ENCODE results near the gene PSTK. TPM values are rescaled to one million over a fixed set of nuclear protein-coding genes. Genes with fewer than 3 reads are reported as not detected.

The PSTK gene
- total RNA-seq, 1 donor from 2014 or later, result 2.8 TPM

DNA sequence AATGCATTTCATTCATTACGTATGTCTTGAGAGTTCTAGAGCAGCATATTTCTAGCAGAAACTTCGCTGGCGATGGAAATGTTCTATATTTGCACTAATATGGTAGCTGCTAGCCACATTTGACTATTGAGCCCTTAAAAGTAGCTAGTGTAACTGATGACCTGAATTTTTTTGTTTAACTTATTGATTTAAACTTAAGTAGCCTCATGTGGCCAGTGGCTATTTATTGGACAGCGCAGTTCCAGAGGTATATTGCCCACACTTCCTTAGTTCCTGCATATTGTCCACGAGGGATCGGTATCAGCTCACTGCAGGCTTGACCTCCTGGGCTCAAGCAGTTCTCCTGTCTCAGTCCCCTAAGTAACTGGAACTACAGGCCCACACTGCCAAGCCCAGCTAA, 3.7 kb downstream of the PSTK start:
- intact Hi-C loops (cut with DNase I), result no loop called here
- DNase-seq, result no peak
- no peak for ATAC-seq
- H3K27ac ChIP-seq, result no peak overlapping the region
- peaks cover 21% of the 10 kb centered on the region for H3K36me3 ChIP-seq
- TF ChIP-seq, protein P1, sequence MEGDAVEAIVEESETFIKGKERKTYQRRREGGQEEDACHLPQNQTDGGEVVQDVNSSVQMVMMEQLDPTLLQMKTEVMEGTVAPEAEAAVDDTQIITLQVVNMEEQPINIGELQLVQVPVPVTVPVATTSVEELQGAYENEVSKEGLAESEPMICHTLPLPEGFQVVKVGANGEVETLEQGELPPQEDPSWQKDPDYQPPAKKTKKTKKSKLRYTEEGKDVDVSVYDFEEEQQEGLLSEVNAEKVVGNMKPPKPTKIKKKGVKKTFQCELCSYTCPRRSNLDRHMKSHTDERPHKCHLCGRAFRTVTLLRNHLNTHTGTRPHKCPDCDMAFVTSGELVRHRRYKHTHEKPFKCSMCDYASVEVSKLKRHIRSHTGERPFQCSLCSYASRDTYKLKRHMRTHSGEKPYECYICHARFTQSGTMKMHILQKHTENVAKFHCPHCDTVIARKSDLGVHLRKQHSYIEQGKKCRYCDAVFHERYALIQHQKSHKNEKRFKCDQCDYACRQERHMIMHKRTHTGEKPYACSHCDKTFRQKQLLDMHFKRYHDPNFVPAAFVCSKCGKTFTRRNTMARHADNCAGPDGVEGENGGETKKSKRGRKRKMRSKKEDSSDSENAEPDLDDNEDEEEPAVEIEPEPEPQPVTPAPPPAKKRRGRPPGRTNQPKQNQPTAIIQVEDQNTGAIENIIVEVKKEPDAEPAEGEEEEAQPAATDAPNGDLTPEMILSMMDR (IDR thresholded peaks at IDR 0.05), result no peak
- no peak overlapping the region for H3K4me3 ChIP-seq
- peaks cover 13% of the 10 kb centered on the region for H3K4me1 ChIP-seq
- no peaks in the 10 kb centered on the region for H3K27me3 ChIP-seq (ENCODE audit: low read depth)
- no peaks in the 10 kb centered on the region for H3K9me3 ChIP-seq

- H3K36me3 ChIP-seq, result peaks cover 21% of the 10 kb centered on the region
- H3K4me3 ChIP-seq, result no peak overlapping the region
- no peaks in the 10 kb centered on the region for H3K27me3 ChIP-seq (ENCODE audit: low read depth)
- ATAC-seq (no peak), DNase-seq (no peak)
- TF ChIP-seq, protein P1 (IDR thresholded peaks at IDR 0.05), result no peak
- intact Hi-C loops (cut with DNase I), result no loop called here
- H3K9me3 ChIP-seq, result no peaks in the 10 kb centered on the region
- no peak overlapping the region for H3K27ac ChIP-seq
- H3K4me1 ChIP-seq, result peaks cover 10% of the 10 kb centered on the region
These were observed 4.5 kb downstream of the PSTK start for GRCh38 chr10:122984708-122985107.

DNA sequence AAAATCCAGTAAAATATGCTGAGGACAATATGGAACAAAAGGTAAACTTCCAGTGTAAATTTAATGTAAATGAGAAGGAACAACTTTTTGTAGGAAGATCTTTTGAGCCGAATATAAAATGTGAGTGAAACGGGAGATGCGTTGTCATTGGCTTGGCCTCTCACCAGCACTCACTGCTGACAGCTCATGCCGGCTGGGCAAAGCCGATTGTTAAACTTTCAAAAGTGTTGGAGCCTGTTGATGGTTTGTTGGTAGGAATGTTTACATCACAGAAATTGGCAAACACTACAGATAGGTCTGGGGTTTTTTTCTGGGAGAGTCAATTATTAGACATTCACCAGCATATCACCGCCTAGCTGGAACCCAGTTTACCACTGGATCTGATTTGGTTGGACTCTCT, 6.1 kb downstream of the PSTK start:
- ATAC-seq (no peak), DNase-seq (no peak)
- H3K36me3 ChIP-seq, result peaks cover 37% of the 10 kb centered on the region
- H3K27ac ChIP-seq, result no peak overlapping the region
- intact Hi-C loops (cut with DNase I), result no loop called here
- no peaks in the 10 kb centered on the region for H3K9me3 ChIP-seq
- H3K27me3 ChIP-seq (ENCODE audit: low read depth), result no peaks in the 10 kb centered on the region
- peaks cover under 1% of the 10 kb centered on the region for H3K4me1 ChIP-seq
- TF ChIP-seq, protein P1 (IDR thresholded peaks at IDR 0.05), result no peak
- no peak overlapping the region for H3K4me3 ChIP-seq

DNA sequence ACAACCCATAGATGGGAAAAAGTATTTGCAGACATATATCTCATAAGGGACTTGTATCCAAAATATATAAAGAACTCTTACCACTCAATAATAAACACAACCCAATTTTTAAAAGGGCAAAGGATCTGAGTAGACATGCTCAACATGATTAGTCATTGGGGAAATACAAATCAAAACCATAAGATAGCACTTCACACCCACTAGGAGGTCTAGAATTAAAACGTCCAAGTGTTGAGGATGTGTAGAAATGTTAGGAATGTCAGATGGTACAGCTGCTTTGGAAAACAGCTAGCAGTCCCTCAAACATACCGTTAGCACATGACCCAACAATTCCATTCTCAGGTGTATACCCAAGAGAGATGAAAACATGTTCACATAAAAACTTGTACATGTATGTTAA, 8.3 kb downstream of the PSTK start:
- TF ChIP-seq, protein P1 (IDR thresholded peaks at IDR 0.05), result no peak
- ATAC-seq, result no peak
- no peaks in the 10 kb centered on the region for H3K4me1 ChIP-seq
- H3K36me3 ChIP-seq, result peaks cover 58% of the 10 kb centered on the region
- intact Hi-C loops (cut with DNase I), result no loop called here
- no peak for DNase-seq
- H3K27me3 ChIP-seq (ENCODE audit: low read depth), result no peaks in the 10 kb centered on the region
- no peak overlapping the region for H3K4me3 ChIP-seq
- no peak overlapping the region for H3K27ac ChIP-seq
- H3K9me3 ChIP-seq, result no peaks in the 10 kb centered on the region

DNA sequence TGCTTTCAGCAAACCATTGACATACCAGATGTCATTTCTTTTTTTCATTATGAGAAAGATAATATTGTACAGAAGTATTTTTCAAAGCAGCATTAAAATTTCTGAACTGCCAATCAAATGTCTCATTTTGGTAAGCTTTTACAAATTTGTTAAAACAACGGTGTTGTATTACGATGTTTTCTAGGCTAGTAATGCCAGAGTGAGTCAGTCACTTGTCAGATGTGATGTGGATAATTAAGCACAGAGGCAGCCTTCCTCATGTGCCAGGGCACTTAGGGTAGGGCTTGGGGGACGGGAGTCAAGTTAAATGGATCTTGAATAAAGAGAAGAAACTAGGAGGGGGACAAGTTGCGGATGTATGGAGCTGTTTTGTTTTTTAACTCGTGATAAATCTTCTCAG, 10.1 kb downstream of the PSTK start:
- H3K36me3 ChIP-seq, result peaks cover 65% of the 10 kb centered on the region
- no peak overlapping the region for H3K4me3 ChIP-seq
- H3K4me1 ChIP-seq, result no peaks in the 10 kb centered on the region
- DNase-seq, result no peak
- no peaks in the 10 kb centered on the region for H3K27me3 ChIP-seq (ENCODE audit: low read depth)
- TF ChIP-seq, protein P1 (IDR thresholded peaks at IDR 0.05), result no peak
- H3K27ac ChIP-seq, result no peak overlapping the region
- intact Hi-C loops (cut with DNase I), result no loop called here
- ATAC-seq, result no peak
- H3K9me3 ChIP-seq, result no peaks in the 10 kb centered on the region
